Ishikawa (cell line): Measurements from ENCODE around the gene FOXA3.

Experiments used
- CEBPB ChIP-seq: IDR thresholded peaks from 2 replicates; pipeline ENCODE4 v1.6.1; 2012
- CREB1 ChIP-seq: IDR thresholded peaks from 2 replicates; pipeline ENCODE4 v1.6.1; 2012; ENCODE audit warnings: low read depth
- EGR1 ChIP-seq: IDR thresholded peaks from 2 replicates; pipeline ENCODE4 v1.6.1; 2012
- EP300 ChIP-seq: IDR thresholded peaks from 2 replicates; pipeline ENCODE4 v1.6.1; 2012; ENCODE audit warnings: borderline replicate concordance
- FOXM1 ChIP-seq: IDR thresholded peaks from 2 replicates; pipeline ENCODE4 v1.6.1; 2012; ENCODE audit warnings: low read depth, borderline replicate concordance
- NFIC ChIP-seq: IDR thresholded peaks from 2 replicates; pipeline ENCODE4 v1.6.1; 2012
- RAD21 ChIP-seq: IDR thresholded peaks from 2 replicates; pipeline ENCODE4 v1.6.1; 2012; ENCODE audit warnings: low read depth
- TAF1 ChIP-seq: IDR thresholded peaks from 2 replicates; pipeline ENCODE4 v1.6.1; 2012; ENCODE audit warnings: low read depth, mild to moderate bottlenecking
- TCF12 ChIP-seq: IDR thresholded peaks from 2 replicates; pipeline ENCODE4 v1.6.1; 2012; ENCODE audit warnings: low read depth
- TEAD4 ChIP-seq: IDR thresholded peaks from 2 replicates; pipeline ENCODE4 v1.6.1; 2012
- YY1 ChIP-seq: IDR thresholded peaks from 2 replicates; pipeline ENCODE4 v1.6.1; 2012; ENCODE audit warnings: low read depth
- ZBTB7A ChIP-seq: IDR thresholded peaks from 2 replicates; pipeline ENCODE4 v1.6.1; 2012; ENCODE audit warnings: low read depth
- TF ChIP-seq, protein P1 (sequence below): IDR thresholded peaks from 2 replicates; pipeline ENCODE4 v1.6.1; 2012
- TF ChIP-seq, protein P2 (sequence below): IDR thresholded peaks from 2 replicates; pipeline ENCODE4 v1.6.1; 2012; ENCODE audit warnings: low read depth, mild to moderate bottlenecking
- TF ChIP-seq, protein P3 (sequence below): IDR thresholded peaks from 2 replicates; pipeline ENCODE4 v1.6.1; 2012

FOXA3 gene

DNA sequence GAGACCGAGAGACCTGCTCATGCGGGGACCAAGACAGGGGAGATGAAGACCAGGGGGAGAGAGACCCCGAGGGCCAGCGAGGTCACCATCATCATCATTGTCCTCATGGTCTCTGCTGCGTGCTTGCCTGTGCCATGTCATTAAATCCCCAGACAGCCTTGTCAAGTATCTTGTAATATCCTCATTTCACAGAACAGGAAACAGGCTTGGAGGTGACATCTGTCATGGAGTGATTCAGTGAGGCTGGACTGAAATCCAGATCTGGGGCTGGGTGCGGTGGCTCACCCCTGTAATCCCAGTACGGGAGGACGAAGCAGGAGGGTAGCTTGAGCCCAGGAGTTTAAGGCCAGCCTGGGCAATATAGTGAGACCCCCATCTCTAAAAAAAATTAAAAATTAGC is 56.3 kb downstream of the FOXA3 start:
- no peak for TF ChIP-seq NFIC
- TF ChIP-seq, protein P1, sequence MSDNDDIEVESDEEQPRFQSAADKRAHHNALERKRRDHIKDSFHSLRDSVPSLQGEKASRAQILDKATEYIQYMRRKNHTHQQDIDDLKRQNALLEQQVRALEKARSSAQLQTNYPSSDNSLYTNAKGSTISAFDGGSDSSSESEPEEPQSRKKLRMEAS: no peak

DNA sequence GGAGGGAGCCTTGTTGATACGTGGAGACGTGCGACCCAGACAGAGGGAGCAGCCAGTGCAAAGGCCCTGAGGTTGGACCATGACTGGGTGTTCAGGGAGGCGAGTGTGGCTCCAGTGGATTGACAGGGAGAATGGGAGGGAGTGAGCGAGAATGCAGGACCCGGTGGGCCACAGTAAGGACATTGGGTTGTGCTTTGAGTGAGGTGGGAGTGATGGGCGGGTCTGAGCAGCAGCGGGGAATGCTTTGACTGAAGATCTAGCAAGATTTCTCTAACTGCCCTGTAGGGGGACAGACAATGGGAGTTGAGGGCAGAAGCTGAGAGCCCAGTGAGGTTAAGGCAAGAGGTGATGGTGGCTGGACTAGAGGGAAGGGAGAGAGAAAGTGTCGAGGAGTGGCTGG is 58.2 kb downstream of the FOXA3 start:
- TF ChIP-seq, protein P1: no peak
- TF ChIP-seq NFIC: no peak
- no peak for TF ChIP-seq TEAD4
- no peak for TF ChIP-seq EP300
- TF ChIP-seq, protein P2, sequence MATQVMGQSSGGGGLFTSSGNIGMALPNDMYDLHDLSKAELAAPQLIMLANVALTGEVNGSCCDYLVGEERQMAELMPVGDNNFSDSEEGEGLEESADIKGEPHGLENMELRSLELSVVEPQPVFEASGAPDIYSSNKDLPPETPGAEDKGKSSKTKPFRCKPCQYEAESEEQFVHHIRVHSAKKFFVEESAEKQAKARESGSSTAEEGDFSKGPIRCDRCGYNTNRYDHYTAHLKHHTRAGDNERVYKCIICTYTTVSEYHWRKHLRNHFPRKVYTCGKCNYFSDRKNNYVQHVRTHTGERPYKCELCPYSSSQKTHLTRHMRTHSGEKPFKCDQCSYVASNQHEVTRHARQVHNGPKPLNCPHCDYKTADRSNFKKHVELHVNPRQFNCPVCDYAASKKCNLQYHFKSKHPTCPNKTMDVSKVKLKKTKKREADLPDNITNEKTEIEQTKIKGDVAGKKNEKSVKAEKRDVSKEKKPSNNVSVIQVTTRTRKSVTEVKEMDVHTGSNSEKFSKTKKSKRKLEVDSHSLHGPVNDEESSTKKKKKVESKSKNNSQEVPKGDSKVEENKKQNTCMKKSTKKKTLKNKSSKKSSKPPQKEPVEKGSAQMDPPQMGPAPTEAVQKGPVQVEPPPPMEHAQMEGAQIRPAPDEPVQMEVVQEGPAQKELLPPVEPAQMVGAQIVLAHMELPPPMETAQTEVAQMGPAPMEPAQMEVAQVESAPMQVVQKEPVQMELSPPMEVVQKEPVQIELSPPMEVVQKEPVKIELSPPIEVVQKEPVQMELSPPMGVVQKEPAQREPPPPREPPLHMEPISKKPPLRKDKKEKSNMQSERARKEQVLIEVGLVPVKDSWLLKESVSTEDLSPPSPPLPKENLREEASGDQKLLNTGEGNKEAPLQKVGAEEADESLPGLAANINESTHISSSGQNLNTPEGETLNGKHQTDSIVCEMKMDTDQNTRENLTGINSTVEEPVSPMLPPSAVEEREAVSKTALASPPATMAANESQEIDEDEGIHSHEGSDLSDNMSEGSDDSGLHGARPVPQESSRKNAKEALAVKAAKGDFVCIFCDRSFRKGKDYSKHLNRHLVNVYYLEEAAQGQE: no peak
- no peak for TF ChIP-seq FOXM1
- TF ChIP-seq ZBTB7A: no peak
- no peak for TF ChIP-seq CREB1
- no peak for TF ChIP-seq CEBPB
- TF ChIP-seq TCF12: no peak
- no peak for TF ChIP-seq YY1
- TF ChIP-seq TAF1: no peak
- no peak for TF ChIP-seq EGR1
- TF ChIP-seq RAD21: no peak
- TF ChIP-seq, protein P3, sequence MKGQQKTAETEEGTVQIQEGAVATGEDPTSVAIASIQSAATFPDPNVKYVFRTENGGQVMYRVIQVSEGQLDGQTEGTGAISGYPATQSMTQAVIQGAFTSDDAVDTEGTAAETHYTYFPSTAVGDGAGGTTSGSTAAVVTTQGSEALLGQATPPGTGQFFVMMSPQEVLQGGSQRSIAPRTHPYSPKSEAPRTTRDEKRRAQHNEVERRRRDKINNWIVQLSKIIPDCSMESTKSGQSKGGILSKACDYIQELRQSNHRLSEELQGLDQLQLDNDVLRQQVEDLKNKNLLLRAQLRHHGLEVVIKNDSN: no peak
